ENCODE measurements around the gene PRKCA. TPM values are rescaled to one million over a fixed set of nuclear protein-coding genes. Genes with fewer than 3 reads are reported as not detected.

PRKCA gene
- total RNA-seq, 2 donors from 2014 or later: 6.5 to 6.6 TPM

- intact Hi-C loops (cut with DNase I): no loop called here
- no peaks in the 10 kb centered on the region for H3K36me3 ChIP-seq (replicated peaks in 1 of 2; ENCODE audit: insufficient read depth in 1 of 2, low read depth in 2 of 2)
- H3K4me1 ChIP-seq: peaks cover 7% of the 10 kb centered on the region
- TF ChIP-seq POLR2A (IDR thresholded peaks at IDR 0.05) (no peak), CTCF (IDR thresholded peaks at IDR 0.05) (no peak)
- ATAC-seq: no peak
- no peaks in the 10 kb centered on the region for H3K27me3 ChIP-seq
- H3K27ac ChIP-seq: no peak overlapping the region
- WGBS, 2 donors: 97 to 98% methylated on average over 7 to 8 of the region's 8 CpGs
- H3K9me3 ChIP-seq: no peaks in the 10 kb centered on the region
- DNase-seq: no peak
- H3K4me3 ChIP-seq: no peak overlapping the region
Observed at GRCh38 chr17:66577041-66577440, 274.6 kb downstream of the PRKCA start.

- ATAC-seq: no peak
- H3K9me3 ChIP-seq: no peaks in the 10 kb centered on the region
- intact Hi-C loops (cut with DNase I): no loop called here
Observed at GRCh38 chr17:66578781-66579489, 276.5 kb downstream of the PRKCA start.

GRCh38 chr17:66579556-66579955 is 277.1 kb downstream of the PRKCA start:
- no peak for DNase-seq
- peaks cover 22% of the 10 kb centered on the region for H3K4me1 ChIP-seq
- H3K4me3 ChIP-seq: no peak overlapping the region
- H3K36me3 ChIP-seq (replicated peaks in 1 of 2; ENCODE audit: insufficient read depth in 1 of 2, low read depth in 2 of 2): no peaks in the 10 kb centered on the region
- TF ChIP-seq CTCF (IDR thresholded peaks at IDR 0.05) (no peak), POLR2A (IDR thresholded peaks at IDR 0.05) (no peak)
- peak overlapping the region in 1 of 4 donors; percentile 42 for H3K27ac ChIP-seq
- H3K27me3 ChIP-seq: no peaks in the 10 kb centered on the region
- intact Hi-C loops (cut with DNase I): no loop called here
- no peaks in the 10 kb centered on the region for H3K9me3 ChIP-seq
- 77 to 78% methylated on average over 4 of the region's 4 CpGs for WGBS, 2 donors
- ATAC-seq: no peak

More at GRCh38 chr17:66578781-66579489, 276.5 kb downstream of the PRKCA start:
- DNase-seq: no peak
- whole genome bisulfite sequencing, 2 donors: 85 to 87% methylated on average over 21 to 22 of the region's 22 CpGs
- H3K27me3 ChIP-seq: no peaks in the 10 kb centered on the region
- H3K4me1 ChIP-seq: peaks cover 20% of the 10 kb centered on the region
- no peak overlapping the region for H3K27ac ChIP-seq
- no peaks in the 10 kb centered on the region for H3K36me3 ChIP-seq (replicated peaks in 1 of 2; ENCODE audit: insufficient read depth in 1 of 2, low read depth in 2 of 2)
- no peak overlapping the region for H3K4me3 ChIP-seq
- TF ChIP-seq CTCF (IDR thresholded peaks at IDR 0.05) (no peak), POLR2A (IDR thresholded peaks at IDR 0.05) (no peak)

GRCh38 chr17:66580184-66580955 is 278.0 kb downstream of the PRKCA start:
- ATAC-seq (peak; percentile 57), DNase-seq (peak; percentile 17 to 34 (median 26))
- Histone ChIP-seq H3K4me1 (peaks cover 22% of the 10 kb centered on the region), H3K36me3 (replicated peaks in 1 of 2; ENCODE audit: insufficient read depth in 1 of 2, low read depth in 2 of 2) (no peaks in the 10 kb centered on the region), H3K27me3 (no peaks in the 10 kb centered on the region), H3K4me3 (no peak overlapping the region), H3K9me3 (no peaks in the 10 kb centered on the region), H3K27ac (peak overlapping the region in 2 of 4 donors; percentile 12 to 42)
- TF ChIP-seq CTCF (IDR thresholded peaks at IDR 0.05) (no peak), POLR2A (IDR thresholded peaks at IDR 0.05) (no peak)
- intact Hi-C loops (cut with DNase I): no loop called here
- 68 to 74% methylated on average over 15 of the region's 15 CpGs for WGBS, 2 donors
